ENCODE results near the gene TACSTD2.

TACSTD2 gene

DNA sequence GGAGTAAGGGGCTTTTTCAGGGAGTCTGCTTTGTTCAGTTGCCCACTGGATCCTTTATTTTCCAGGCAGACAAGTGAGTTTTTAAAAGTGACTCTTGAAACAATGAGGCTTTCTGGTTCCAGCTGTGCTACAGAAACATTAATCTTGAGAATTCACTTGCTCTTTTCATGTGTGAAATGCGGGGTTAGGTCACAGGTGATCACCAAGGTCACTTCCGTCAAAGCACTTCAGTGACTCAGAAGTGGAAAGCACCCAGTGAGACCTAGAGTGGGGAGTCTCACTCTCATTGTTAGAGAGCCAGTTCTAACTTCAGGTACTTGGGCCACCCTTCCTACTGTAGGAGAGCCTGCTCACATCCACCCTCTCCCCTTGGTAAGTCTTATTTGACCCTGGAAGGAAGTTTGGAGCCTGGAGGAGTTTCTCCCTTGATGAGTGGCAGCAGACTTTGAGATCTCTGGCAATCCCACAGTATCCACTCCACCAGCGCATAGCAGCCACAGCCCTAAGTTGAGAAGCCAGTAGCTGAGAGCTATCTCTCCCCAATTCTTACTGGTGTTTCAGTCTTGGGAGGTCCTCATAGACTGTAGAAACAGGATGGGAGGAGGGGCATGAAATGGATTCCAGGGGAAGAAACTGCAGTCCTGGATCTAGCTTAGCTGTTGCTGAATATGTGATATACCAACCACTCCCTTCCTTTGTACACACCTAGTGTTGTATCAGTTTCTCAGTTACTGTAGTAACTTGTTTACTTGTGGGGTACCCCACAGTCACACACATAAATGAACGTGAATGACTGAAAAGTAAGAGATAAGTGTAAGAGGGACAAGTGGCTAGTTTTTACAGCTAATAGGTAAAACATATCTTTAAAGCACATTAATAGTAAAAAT is 3.1 kb downstream of the TACSTD2 start:
- Histone ChIP-seq H3F3A (ENCODE audit: low read depth) (no peaks in the 10 kb centered on the region), H3K4me3 (ENCODE audit: low read length, poor library complexity, severe bottlenecking) (no peak overlapping the region), H3K4me2 (ENCODE audit: low read depth, low read length, poor library complexity, severe bottlenecking) (no peak overlapping the region), H4K20me1 (ENCODE audit: insufficient read depth, low read length, poor library complexity, severe bottlenecking) (no peaks in the 10 kb centered on the region), H3K4me1 (ENCODE audit: insufficient read depth, low read length, poor library complexity, severe bottlenecking) (no peaks in the 10 kb centered on the region), H3K36me3 (ENCODE audit: insufficient read depth, low read length) (no peaks in the 10 kb centered on the region), H3K9me2 (replicated peaks; ENCODE audit: low read depth, low read length) (no peaks in the 10 kb centered on the region), H2AFZ (ENCODE audit: low read length) (peak overlapping the region; percentile 38; the same call in 1 of the 2 replicates), H3K9ac (ENCODE audit: low read depth, low read length, poor library complexity, severe bottlenecking) (no peak overlapping the region), H3K27me3 (ENCODE audit: insufficient read depth, low read length, poor library complexity, severe bottlenecking) (no peaks in the 10 kb centered on the region), H3K79me2 (ENCODE audit: insufficient read depth, low read length) (no peaks in the 10 kb centered on the region), H3K9me3 (ENCODE audit: insufficient read depth, low read depth, low read length) (no peaks in the 10 kb centered on the region)
- TF ChIP-seq EZH2phosphoT487 (IDR thresholded peaks at IDR 0.05; ENCODE audit: borderline replicate concordance) (no peak), CTCF (conservative IDR thresholded peaks at IDR 0.05; ENCODE audit: low read length) (no peak)

DNA sequence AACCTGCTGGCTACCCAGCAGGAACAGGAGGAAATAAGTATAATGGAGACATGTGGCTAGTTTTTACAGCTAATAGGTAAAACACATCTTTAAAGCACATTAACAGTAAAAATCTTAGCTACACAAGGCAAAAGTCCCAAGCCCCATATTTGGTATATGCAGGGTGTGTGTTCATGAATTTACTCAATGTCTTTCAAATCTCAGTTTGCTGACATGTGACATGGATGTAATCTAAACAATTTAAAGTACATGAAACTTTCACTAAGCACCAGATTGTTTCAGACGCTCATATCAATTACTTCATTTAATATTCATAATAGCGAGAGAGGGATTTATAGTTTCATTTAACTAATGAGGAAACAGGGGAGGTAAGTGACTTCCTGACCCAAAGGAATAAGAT is 3.9 kb downstream of the TACSTD2 start:
- no peaks in the 10 kb centered on the region for H3K36me3 ChIP-seq (ENCODE audit: insufficient read depth, low read length)
- H3K9me3 ChIP-seq (ENCODE audit: insufficient read depth, low read depth, low read length): no peaks in the 10 kb centered on the region
- H3K9me2 ChIP-seq (replicated peaks; ENCODE audit: low read depth, low read length): no peaks in the 10 kb centered on the region
- no peaks in the 10 kb centered on the region for H3K79me2 ChIP-seq (ENCODE audit: insufficient read depth, low read length)
- TF ChIP-seq CTCF (conservative IDR thresholded peaks at IDR 0.05; ENCODE audit: low read length) (no peak), EZH2phosphoT487 (IDR thresholded peaks at IDR 0.05; ENCODE audit: borderline replicate concordance) (no peak)
- H3K4me2 ChIP-seq (ENCODE audit: low read depth, low read length, poor library complexity, severe bottlenecking): no peak overlapping the region
- no peaks in the 10 kb centered on the region for H3K4me1 ChIP-seq (ENCODE audit: insufficient read depth, low read length, poor library complexity, severe bottlenecking)
- no peak overlapping the region for H3K9ac ChIP-seq (ENCODE audit: low read depth, low read length, poor library complexity, severe bottlenecking)
- H4K20me1 ChIP-seq (ENCODE audit: insufficient read depth, low read length, poor library complexity, severe bottlenecking): no peaks in the 10 kb centered on the region
- no peak overlapping the region for H2AFZ ChIP-seq (ENCODE audit: low read length)
- no peaks in the 10 kb centered on the region for H3K27me3 ChIP-seq (ENCODE audit: insufficient read depth, low read length, poor library complexity, severe bottlenecking)
- no peak overlapping the region for H3K4me3 ChIP-seq (ENCODE audit: low read length, poor library complexity, severe bottlenecking)
- no peaks in the 10 kb centered on the region for H3F3A ChIP-seq (ENCODE audit: low read depth)

- no peak overlapping the region for H3K9ac ChIP-seq (ENCODE audit: low read depth, low read length, poor library complexity, severe bottlenecking)
- no peaks in the 10 kb centered on the region for H3K4me1 ChIP-seq (ENCODE audit: insufficient read depth, low read length, poor library complexity, severe bottlenecking)
- no peaks in the 10 kb centered on the region for H3K79me2 ChIP-seq (ENCODE audit: insufficient read depth, low read length)
- no peak for TF ChIP-seq CTCF (conservative IDR thresholded peaks at IDR 0.05; ENCODE audit: low read length)
- no peak for TF ChIP-seq EZH2phosphoT487 (IDR thresholded peaks at IDR 0.05; ENCODE audit: borderline replicate concordance)
- no peaks in the 10 kb centered on the region for H3K27me3 ChIP-seq (ENCODE audit: insufficient read depth, low read length, poor library complexity, severe bottlenecking)
- H2AFZ ChIP-seq (ENCODE audit: low read length): no peak overlapping the region
- H3K4me2 ChIP-seq (ENCODE audit: low read depth, low read length, poor library complexity, severe bottlenecking): no peak overlapping the region
- H3K9me2 ChIP-seq (replicated peaks; ENCODE audit: low read depth, low read length): no peaks in the 10 kb centered on the region
- H3K9me3 ChIP-seq (ENCODE audit: insufficient read depth, low read depth, low read length): no peaks in the 10 kb centered on the region
- H3K36me3 ChIP-seq (ENCODE audit: insufficient read depth, low read length): no peaks in the 10 kb centered on the region
- H3F3A ChIP-seq (ENCODE audit: low read depth): no peaks in the 10 kb centered on the region
- no peaks in the 10 kb centered on the region for H4K20me1 ChIP-seq (ENCODE audit: insufficient read depth, low read length, poor library complexity, severe bottlenecking)
- H3K4me3 ChIP-seq (ENCODE audit: low read length, poor library complexity, severe bottlenecking): no peak overlapping the region
Measured at GRCh38 chr1:58572690-58573089, 4.4 kb downstream of the TACSTD2 start.
